Activated gamma-delta T cell treated with Interleukin-2 at 50 U/mL for 16 hours (primary cell): ENCODE data around the gene VWC2L.

Source experiments
- DNase-seq: peaks from one replicate; pipeline ENCODE4 v3.0.0-alpha.2; 2020

VWC2L gene

DNA sequence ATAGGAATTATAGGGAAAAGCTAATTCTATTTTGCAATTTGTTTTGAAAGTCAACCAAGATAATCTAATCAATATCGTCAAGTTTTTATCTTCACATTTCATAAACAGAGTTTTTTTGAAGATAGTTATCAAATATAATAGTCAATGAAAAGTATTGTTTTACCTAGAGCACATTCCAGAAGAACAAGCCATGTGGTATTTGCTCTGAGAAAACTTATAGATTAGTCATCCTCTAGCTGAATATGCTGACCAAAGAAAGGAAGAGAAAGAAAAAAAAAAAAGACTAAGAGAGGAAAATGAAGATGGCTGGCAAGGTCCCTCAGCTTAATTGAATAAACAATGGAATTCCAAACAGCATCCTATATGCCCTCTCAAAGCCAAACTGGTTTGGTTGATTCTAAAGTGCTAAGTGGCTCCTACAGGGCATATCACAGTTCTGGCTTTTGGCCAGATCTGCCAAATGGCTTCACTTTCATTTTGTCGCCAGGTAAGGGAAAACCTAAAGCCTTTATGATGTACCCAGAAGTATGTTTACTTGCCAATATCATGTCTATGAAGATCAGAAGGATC lies 132.6 kb downstream of the VWC2L start:
- DNase-seq, result no peak

DNA sequence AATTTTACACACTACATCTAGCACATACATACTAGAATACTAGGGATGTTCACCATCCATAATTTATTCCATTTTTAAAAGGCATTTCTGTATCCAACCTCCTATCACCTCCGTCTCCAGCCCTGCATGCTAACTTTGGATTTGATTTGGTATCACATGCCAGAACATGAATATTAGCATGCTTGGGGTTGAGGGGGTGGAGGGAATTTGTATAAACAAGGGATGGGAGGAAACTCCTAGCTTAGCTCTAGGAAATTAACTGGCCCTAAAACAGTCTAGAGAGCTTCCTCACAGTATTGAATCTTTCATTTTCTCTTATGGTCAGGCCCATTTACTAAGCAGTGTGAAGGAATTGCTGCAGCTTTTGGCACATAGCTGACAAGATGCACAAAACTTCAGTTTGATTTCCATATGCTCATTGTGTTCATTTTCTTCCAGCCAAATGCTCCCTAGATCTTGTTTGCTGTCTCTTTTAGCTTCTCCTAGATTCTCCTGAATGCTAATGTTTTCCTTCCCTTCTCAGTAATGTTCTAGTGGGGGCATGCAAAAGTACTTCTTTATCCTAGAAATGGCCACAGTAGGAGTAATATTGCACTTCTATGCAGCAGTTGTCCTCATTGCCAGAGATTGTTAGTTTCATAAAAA lies 135.2 kb downstream of the VWC2L start:
- no peak for DNase-seq

DNA sequence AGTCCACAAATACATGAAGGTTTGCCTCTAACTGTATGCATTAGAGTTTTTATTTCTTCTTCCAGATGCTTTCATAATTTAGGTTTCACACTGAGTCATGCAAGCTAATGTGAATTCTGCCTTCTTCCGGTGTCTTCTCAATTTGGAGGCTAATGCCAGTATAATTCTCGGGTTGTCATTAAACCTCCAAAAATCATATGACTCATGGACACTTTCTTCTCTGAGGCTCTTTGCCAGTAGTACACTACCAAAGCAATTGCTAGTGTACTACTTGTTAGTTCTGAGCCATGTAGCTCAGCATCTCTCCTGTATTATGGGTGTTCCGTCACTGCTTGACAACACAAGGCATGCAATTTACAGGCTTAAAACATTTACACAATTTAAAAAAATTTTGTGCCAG lies 137.1 kb downstream of the VWC2L start:
- no peak for DNase-seq

DNA sequence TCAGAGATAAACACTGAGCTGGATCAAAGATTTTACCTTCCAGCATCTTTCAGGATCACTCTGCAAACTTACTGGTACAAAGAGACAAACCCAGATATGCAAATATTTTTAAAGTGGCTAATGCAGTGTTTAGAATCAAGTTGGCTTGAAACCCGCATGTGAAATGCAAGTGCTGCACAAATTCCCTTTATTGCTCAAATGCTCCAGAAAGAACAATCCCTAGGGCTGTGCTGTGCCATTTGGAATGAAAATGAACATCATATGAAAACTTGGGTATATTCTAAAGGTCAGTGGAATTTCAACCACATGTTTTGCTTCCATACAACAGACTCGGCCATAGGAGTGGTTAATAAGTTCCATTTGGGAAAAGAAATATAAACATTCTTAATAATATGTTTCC lies 139.1 kb downstream of the VWC2L start:
- no peak for DNase-seq

DNA sequence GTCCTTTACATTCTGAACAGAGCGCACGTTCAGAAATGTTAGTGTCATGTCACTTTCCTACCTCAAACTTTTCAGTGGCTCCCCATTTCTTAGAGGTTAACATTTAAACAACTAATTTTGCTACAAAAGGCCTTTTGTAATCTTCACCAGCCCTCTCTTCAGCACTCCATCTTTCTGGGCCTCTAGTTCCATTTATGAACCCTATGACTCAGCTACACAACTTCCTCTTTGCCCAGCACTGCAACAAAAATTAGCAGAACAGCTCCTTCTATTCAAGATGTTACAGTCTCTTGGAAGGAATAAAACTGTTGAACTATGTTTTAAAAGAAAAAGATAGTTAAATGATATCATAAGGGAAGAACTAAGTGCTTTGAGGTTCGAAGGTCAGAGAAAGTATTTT lies 139.9 kb downstream of the VWC2L start:
- no peak for DNase-seq

DNA sequence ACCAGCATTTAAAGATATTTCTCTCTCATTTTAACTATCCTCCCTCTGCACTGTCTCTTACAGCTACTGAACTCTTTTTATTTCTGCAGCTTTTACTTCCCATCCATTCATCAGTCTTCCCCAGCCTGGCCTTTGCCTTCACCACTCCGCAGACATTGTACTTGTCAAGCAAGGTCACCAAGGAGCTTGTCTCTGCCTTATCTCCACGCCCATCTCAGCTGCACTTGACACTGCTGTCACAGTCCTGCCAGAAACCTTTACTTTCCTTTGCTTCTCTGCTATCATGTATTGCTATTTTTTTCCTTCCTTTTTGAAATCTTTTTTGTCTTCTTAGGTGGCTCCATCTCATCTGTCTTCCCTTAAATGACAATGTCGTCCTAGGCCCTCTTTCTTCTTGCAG lies 147.0 kb downstream of the VWC2L start:
- DNase-seq, result no peak

DNA sequence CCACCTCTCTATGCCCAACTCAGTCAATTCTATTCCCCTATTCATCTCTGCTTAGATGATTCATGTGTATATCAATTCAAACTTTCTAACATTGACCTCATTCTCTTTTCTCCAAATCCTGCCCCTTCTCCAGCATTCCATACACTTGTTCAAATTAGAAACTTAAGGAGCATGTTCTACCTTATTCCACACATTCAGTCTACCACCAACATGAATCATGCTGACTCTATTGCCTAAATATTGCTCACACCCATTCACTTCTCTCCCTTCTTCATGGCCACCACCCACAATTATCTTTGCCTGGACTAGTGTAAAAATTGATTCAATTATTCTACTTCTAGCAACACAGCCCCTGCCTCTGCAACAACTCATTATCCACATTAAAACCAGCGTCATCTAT lies 147.5 kb downstream of the VWC2L start:
- no peak for DNase-seq

DNA sequence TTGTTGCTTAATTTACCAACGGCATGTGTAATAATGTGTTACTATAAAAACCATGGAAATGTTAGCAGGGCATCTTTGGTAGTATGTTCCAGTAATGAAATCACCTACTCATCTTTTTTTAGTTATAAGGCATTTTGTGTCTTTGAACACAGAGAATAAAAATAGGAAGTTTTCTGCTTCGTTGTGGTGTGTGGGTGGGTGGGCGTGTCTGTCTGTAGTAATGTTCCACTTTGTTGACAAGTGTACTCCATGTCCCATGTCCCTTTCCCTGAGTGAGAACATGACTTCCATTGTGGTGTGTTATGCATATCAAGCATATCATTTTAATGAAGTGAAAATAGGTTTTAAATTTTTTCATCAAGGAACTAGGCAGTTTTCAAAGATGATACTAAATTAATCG lies 149.3 kb downstream of the VWC2L start:
- no peak for DNase-seq

DNA sequence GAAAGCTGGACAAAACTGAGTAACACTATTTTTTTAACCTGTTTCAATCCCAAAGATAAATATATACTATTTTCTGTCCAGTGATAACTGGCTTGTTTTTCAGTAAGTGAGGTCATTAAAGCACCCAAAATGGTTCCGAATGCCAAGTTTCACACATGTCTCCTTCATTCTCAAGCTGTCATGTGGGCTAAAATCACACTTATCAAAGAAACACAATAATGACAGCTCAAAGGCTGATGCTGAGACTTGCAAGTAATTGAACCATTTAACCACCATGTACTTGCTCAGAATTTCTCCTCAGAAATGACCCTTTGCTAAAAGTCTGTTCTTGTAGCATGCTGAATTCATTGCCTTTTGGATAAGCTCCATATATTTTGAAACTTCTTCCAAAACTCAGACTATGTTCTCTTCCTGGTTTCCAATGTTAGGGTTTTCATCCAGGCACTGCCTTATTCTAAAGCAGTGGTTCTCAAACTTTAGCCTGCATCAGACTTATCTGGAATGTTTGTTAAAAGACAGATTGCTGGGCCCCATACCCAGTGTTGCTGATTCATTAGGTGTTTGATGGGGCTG lies 149.8 kb downstream of the VWC2L start:
- DNase-seq, result no peak

DNA sequence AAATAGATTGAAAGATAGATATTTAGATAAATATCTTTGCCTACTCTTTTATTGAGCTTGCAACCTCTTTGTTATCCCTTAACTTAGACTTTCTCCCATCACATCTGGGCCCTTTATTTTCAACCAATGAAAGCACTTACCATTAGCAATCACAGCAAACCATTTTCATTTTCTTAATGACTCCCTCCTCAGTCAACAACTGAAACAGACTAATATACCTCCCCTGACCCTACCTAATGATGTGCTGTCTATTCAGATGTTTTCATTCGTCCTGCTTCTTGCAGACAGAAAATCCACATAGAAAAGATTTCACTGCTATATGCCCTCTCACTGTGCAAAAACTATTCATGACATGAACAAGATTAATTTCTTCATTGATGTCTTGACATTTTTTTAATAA lies 154.4 kb downstream of the VWC2L start:
- no peak for DNase-seq

DNA sequence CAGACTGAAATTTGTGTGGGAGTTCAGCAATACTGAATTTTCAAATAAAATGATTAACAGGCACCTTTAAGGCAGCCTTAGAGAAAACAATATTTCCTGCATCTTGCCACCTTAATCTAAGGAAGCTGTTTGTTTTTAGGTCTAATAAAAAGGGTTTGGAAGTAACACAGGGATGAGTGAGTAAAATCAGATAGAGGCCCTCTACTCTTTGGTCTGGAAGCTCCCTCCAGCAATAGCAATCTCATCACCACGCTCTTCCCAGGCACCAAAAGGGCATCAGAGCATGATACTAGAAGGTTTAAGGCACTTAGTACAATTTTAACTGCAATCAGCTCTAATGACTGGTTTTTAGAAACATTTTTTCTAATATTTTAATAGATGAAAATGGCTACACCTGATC lies 155.6 kb downstream of the VWC2L start:
- no peak for DNase-seq

DNA sequence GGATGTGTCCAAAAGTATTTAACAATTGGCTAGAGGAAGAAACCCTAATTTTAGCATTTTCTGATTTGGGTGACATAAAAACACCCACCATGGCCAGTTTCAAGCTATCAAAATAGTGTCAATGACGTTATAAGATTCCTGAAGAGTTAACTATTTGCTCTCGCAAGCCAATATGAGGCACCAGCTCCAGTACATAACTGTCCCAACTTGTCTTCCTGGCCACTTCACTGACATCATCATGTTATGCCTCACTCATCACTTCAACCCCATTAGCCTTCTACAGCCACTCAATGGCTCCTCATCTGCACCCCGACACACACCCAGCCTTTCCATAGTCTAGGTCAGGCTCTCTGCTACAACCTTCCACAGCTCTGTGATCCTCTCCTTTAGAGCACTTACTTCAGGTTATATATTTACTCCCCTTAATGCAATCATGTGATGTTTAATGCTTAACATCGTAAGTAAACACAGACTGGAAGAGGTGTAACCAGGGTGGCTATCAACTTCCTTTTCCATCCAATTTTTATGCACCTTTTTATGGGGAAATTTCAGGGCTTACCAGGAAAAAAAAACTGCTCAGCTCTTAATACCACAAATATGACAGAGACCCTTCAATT lies 158.7 kb downstream of the VWC2L start:
- no peak for DNase-seq

DNA sequence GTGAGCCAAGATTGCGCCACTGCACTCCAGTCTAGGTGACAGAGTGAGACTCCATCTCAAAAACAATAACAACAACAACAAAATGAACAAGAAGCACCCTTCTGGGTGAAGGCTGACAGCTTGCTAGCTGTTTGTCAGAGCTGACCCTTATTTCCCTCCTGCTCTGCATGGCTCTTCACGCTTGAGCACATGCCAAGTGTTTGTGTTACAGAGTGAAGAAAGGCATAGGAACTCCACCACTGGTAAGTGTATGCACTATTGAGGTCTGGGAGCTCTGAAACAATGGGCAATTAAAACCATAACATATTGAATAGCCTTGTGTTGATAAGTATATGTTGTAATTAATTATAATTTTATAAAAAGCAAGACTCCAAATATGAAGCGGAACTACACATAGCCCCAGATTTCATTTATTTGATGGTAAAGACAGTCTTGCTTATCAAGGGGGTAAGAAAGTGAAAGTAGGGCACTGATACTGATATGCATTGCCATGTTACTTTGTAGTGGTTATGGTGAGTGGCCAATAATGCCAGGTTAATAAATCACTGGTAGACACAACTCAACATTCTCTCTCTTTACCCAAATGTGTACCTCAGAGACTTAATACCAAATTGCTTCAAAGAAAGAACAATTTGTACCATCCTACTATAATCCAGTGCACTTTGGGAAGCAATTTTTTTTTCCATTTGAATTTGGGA lies 163.4 kb downstream of the VWC2L start:
- DNase-seq, result no peak

DNA sequence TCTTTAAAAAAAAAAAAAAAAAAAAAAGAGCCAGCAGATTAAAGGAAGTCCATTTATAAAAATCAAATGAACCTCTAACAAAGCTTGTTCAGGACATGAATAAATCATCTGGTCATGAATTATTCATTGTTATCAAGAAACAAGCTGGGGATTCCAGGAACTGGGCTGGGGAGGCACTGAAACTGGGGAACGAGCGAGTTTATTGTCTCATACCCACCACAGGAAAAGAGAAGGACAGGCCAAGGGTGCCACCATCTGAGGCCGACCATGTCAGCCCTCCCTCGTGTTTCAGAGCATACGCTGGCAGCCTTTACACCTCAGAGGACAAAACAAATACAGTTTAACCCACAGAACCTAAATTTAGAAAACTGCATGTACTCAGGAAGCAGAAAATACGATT lies 164.2 kb downstream of the VWC2L start:
- DNase-seq, result no peak

DNA sequence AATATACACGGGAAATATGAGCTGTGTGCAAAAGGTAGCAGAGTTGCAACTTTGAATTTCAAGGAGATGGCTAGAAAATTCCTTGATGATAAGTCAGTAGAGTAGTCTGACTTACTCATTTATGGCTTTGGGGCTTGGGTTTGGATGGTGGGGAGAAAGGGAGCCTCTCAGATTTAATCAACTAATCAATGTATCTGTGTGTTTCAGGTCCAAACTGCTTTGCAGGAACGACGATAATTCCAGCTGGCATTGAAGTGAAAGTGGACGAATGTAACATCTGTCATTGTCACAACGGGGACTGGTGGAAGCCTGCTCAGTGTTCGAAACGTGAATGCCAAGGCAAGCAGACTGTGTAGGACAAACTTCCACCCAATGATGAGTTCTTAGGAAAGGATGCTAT lies 164.6 kb downstream of the VWC2L start:
- DNase-seq, result no peak

DNA sequence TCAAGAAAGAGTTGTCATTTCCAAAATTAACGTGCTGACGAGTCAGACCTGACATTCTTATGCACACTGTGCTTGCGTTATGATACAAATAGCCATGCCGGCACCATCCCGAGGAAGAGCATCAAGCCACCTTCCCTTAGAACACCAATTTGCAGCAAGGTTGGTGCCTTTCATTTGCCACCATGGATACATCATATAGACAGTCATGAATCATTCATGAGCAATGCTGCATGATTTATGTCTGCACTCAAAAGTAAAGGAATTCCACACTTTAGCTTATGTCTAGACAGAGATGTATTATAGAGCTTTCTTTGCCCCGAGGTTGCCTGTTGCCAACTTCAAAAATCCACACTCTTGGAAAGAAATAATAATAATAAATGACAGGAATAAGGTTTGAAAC lies 166.9 kb downstream of the VWC2L start:
- no peak for DNase-seq

DNA sequence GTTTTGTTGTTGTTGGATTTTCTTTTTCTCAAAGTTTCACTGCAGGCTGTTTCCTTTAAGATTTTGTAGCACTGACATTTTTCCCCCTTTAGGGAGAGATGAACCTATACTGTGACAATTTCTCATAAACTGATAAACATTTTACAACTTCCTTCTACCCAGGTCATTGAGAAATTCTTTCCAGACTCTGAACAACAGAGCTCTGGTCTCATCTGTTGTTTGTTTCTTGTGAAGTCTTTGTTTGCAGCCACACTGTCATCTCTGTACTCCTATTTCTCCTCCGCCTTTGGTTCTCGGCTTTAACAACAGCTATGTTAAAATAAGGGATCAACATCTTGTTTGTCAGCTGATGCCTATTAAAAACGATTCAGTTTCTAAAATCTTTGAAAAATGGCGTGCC lies 167.6 kb downstream of the VWC2L start:
- DNase-seq, result no peak

DNA sequence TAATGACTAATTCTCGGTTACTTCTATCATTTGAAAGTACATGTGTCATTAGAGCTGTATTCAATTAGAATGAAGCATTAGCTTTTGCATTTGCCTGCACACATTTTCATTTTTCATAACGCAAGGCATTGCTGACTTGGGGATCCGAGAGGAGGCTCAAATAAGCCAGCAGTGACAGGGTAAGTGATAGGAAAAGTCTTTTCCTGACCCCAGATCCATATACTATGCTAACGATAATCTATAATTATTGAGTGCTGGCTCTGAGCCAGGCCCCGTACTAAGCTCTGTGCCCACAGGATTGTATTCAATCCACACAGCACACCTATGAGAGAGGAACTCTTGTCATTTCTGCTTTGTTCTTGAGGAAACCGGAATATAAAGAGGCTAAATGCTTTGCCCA lies 168.2 kb downstream of the VWC2L start:
- DNase-seq, result no peak

DNA sequence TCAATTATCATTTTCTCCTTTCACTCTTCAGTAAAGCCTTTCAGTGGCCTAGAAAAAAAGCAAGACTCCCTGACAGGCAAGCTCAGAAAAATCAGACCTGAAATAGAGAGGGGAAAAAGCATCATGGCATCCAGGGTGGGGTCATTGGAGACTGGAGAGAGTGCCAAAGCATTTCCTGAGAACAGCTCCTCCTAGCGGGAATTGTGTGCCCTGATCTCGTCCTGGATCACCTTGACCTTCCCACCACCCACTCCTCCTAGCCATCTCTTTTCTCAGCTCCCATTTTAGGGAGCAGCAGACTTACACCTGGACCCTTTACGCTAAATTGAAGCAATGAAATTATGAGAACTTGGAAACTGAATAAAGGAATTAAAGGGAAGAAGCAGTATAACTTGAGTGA lies 176.6 kb downstream of the VWC2L start:
- DNase-seq, result no peak

DNA sequence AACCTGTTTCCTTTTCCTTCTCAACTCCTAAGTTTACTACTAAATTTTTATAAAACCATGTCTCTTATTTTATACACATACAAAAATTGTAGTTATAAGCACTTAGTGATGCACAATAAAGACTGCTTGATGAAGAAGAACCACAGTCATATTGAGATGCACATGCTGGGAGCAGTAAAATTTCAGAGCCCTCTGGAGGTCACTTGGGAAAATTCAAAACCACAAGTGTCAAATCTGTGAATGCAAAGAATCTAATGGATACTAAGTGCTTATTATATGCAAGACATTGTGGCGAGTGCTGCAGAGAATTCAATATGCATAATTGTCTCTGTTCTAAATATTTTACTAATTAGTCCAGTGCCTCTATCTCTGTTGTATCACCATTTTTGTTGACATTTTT lies 180.5 kb downstream of the VWC2L start:
- no peak for DNase-seq

DNA sequence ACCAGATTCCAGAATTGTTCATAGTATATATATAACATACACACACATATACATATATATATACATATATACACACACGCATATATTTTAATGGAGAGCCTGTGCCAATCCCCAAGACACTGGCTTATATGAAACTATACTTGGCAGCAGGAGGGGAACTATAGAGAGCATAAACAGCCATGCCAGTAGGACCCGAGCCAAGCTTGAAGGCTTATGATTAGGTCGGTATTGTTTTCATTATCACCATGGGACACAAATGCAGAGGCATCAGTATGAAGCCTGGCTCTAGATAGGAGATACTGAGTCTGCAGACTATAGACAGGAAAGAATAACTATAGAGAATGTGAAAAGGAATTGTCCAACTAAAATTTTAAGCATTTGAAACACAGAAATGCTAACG lies 181.2 kb downstream of the VWC2L start:
- no peak for DNase-seq

DNA sequence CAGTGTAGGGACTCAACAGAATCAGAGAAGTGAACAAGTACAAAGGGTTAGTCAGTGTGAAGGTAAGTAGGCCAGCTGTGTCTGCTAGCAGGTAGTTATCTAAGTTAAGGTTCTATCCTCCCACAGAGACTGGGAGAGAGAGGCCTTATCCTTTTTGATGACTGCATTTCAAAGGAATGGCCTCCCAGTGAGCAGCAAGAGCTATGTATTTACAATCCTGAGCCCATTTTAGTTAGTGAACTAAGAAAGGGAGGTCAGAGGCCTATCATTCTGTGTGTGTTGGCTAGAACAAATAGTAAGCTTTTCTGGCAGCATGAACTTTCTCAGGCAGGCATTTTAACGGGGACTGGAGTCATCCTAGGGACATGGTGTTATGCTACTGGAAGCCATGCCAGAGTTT lies 182.9 kb downstream of the VWC2L start:
- DNase-seq, result no peak

DNA sequence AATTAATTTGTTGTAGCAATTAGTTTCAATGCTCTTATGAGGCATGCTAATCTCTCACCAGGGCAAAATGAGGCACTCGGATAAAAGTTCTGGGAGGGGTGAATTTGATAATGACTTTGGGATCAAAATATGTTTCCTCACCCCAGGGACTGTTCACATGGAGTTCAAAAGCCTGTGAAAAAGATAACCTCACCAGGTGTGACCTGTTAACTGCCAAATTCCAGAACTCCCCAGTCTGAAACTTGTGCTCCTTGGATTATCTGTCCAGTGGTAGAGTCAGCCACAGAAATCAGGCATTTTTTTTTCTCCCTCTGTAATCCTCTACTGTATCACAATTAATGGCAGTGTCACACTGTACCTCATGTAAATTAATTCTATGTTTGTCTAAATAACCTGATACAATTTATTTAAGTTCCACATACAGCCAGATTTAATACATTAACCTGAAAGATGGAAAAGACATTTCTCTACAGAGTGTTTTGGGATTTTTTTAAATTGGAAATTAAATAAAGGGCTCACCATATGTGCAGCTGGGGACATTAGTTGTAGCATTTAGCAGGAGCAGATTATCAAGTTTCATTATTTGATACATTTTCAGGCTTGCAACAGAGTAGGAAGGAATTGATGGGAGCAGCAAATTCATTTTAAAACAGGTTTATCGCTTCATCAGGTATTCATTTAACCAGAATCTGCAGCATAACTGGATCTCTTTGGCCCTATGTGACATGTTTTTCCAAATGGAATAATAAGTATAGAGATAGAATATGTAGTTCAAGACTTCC lies 191.2 kb downstream of the VWC2L start:
- no peak for DNase-seq
